GM12892 (cell line): ENCODE results near the gene KIZ.

ENCODE experiments used
- POLR2A ChIP-seq: IDR thresholded peaks from 2 replicates; pipeline ENCODE4 v1.6.1; 2011; ENCODE audit warnings: low read depth, low read length, control low read depth
- POLR2AphosphoS5 ChIP-seq: IDR thresholded peaks from 2 replicates; pipeline ENCODE4 v1.6.1; 2011; ENCODE audit warnings: low read depth, low read length, control low read depth
- TAF1 ChIP-seq: IDR thresholded peaks from 2 replicates; pipeline ENCODE4 v1.6.1; 2011; ENCODE audit warnings: low read depth, mild to moderate bottlenecking, control low read depth, low read length, borderline replicate concordance

- TF ChIP-seq POLR2A, result no peak
- no peak for TF ChIP-seq POLR2AphosphoS5
- no peak for TF ChIP-seq TAF1
Measured at GRCh38 chr20:21137078-21137477, 11.2 kb downstream of the KIZ start.
